ENCODE results near the gene PRR33.

Gene PRR33

DNA sequence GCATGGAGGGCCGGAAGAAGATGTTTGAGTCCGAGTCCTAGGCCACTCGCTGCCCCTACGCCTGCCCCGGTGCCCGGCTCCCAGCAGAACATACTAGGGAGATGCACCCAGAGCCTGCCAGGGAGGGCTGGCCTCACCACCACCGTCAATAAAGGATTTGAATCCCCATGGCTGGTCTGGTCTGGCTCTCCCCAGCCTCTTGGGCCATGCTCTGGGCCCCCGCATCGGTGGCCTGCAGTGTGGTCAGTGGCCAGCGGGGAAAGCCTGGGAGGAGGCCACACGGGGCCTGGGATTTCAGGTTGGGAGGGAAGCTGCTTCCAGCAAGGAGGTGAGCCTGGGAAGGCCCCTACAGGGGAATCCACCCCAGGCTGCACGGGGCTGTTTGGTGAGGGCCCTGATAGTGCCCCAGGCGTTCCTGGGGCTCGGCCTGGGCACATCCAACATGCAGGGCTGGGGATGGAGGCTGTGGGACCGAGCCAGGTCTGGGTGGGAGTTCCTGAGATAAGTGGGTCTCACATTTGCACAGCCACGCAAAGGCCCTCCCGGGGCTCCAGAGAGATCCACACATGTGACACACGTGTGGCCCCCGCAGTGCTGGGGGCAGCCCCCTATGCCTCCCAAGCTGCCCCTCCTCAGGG is 50.1 kb downstream of the PRR33 start:
- H3K27me3 ChIP-seq (ENCODE audit: control insufficient read depth, insufficient read depth, low read length), result no peaks in the 10 kb centered on the region
- no peaks in the 10 kb centered on the region for H3K36me3 ChIP-seq (ENCODE audit: control insufficient read depth, insufficient read depth, low read length)
- no peak overlapping the region for H3K4me3 ChIP-seq (ENCODE audit: low read depth, low read length)
- no peaks in the 10 kb centered on the region for H3K9me3 ChIP-seq (ENCODE audit: control insufficient read depth, insufficient read depth, low read length)
- H3K9ac ChIP-seq (ENCODE audit: low read depth, low read length), result no peak overlapping the region
- no peaks in the 10 kb centered on the region for H3K4me1 ChIP-seq (ENCODE audit: control insufficient read depth, insufficient read depth, low read length)

DNA sequence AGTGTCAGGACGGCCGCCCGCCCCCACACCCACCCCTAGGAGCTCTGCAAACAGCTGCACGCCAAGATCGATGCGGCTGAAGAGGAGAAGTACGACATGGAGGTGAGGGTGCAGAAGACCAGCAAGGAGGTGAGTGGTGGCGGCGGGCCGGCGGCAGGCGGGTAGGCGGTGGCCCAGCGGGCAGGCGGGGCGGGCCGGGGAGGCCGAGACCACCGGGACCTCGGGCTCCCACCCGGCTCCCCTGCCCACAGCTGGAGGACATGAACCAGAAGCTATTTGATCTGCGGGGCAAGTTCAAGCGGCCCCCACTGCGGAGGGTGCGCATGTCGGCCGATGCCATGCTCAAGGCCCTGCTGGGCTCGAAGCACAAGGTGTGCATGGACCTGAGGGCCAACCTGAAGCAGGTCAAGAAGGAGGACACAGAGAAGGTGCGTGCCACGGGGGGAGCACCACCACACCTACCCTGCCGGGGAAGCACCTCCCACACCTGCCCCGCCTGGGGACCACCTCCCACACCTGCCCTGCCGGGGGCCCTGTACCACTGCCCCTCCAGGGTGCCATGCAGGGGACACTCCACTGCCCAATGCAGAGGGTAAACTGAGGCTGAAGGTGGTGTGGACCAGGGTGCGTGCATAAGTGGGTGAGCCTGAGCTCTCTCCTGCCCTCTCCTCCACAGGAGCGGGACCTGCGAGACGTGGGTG is 50.8 kb downstream of the PRR33 start:
- no peak overlapping the region for H3K4me3 ChIP-seq (ENCODE audit: low read depth, low read length)
- H3K9ac ChIP-seq (ENCODE audit: low read depth, low read length), result no peak overlapping the region
- no peaks in the 10 kb centered on the region for H3K4me1 ChIP-seq (ENCODE audit: control insufficient read depth, insufficient read depth, low read length)
- no peaks in the 10 kb centered on the region for H3K36me3 ChIP-seq (ENCODE audit: control insufficient read depth, insufficient read depth, low read length)
- H3K9me3 ChIP-seq (ENCODE audit: control insufficient read depth, insufficient read depth, low read length), result no peaks in the 10 kb centered on the region
- H3K27me3 ChIP-seq (ENCODE audit: control insufficient read depth, insufficient read depth, low read length), result no peaks in the 10 kb centered on the region

DNA sequence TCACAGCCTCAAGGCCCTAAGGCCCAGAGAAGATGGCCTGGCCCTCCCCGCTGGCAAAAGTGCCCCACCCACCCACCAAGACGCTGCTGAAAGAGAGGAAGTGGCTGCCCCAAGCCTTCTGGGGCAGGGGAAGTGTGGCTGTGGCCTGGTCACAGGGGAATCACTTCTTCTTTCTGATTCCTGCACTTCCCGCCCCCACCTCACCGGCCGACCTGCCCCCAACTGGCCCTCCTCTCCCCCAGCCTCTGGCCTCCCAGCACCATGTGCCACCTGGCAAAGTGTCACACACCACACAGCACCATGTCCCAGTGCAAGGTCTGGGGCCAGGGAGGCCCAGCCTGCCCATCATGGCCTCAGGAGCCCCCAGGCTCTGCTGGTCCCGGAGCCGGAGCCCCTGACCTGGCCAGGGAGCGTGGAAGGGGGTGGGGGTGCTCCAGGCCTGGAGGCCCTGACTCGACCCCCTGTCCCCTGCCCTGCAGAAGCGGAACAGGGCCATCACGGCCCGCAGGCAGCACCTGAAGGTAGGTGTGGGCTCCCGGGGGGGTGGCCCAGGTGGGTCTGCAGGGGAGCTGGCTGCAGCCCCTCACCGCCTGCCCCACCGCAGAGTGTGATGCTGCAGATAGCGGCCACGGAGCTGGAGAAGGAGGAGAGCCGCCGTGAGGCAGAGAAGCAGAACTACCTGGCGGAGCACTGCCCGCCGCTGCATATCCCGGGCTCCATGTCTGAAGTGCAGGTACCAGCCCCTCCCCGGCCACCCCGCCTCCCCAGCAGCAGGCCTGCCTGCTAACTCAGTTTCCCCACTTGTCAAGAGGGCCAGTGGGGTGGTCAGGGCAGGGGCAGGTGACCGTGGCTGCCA is 51.5 kb downstream of the PRR33 start:
- H3K9ac ChIP-seq (ENCODE audit: low read depth, low read length), result no peak overlapping the region
- no peaks in the 10 kb centered on the region for H3K4me1 ChIP-seq (ENCODE audit: control insufficient read depth, insufficient read depth, low read length)
- no peaks in the 10 kb centered on the region for H3K36me3 ChIP-seq (ENCODE audit: control insufficient read depth, insufficient read depth, low read length)
- no peaks in the 10 kb centered on the region for H3K9me3 ChIP-seq (ENCODE audit: control insufficient read depth, insufficient read depth, low read length)
- no peak overlapping the region for H3K4me3 ChIP-seq (ENCODE audit: low read depth, low read length)
- no peaks in the 10 kb centered on the region for H3K27me3 ChIP-seq (ENCODE audit: control insufficient read depth, insufficient read depth, low read length)

DNA sequence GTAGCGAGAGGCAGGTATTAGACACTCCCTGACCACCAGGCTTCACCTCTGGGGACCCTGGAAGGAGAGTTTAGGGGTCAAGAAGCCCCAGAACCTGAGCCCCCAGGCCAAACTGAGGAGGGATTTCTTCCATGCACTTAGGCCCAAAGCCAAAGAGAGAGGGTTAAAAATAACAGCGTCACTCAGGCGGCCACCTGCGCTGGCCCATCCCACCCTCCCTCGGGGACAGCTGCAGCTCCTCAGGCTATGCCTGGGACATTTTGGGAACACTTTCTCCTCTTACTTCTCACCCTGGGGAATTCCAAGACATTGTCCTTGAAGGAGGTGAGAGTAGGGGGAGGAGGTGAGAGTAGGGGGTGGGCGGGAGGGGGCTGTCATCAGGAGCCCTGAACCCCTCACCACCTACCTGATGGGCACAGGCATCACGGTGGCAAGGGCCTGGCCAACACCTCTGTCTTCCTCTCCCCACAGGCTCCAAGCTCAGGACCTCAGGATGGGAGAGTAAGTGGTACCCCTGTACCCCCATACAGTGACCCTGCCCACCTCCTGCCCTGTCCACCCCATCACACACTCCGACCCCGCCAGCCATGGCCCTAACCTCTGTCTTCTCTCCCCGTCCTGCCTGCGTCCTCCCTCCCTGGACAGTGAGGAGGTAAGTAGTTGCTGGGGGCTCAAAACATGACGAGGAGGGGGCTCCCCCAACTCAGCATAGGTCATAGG is 52.3 kb downstream of the PRR33 start:
- Histone ChIP-seq H3K4me3 (ENCODE audit: low read depth, low read length) (no peak overlapping the region), H3K9me3 (ENCODE audit: control insufficient read depth, insufficient read depth, low read length) (no peaks in the 10 kb centered on the region), H3K4me1 (ENCODE audit: control insufficient read depth, insufficient read depth, low read length) (no peaks in the 10 kb centered on the region), H3K9ac (ENCODE audit: low read depth, low read length) (no peak overlapping the region), H3K27me3 (ENCODE audit: control insufficient read depth, insufficient read depth, low read length) (no peaks in the 10 kb centered on the region), H3K36me3 (ENCODE audit: control insufficient read depth, insufficient read depth, low read length) (no peaks in the 10 kb centered on the region)

DNA sequence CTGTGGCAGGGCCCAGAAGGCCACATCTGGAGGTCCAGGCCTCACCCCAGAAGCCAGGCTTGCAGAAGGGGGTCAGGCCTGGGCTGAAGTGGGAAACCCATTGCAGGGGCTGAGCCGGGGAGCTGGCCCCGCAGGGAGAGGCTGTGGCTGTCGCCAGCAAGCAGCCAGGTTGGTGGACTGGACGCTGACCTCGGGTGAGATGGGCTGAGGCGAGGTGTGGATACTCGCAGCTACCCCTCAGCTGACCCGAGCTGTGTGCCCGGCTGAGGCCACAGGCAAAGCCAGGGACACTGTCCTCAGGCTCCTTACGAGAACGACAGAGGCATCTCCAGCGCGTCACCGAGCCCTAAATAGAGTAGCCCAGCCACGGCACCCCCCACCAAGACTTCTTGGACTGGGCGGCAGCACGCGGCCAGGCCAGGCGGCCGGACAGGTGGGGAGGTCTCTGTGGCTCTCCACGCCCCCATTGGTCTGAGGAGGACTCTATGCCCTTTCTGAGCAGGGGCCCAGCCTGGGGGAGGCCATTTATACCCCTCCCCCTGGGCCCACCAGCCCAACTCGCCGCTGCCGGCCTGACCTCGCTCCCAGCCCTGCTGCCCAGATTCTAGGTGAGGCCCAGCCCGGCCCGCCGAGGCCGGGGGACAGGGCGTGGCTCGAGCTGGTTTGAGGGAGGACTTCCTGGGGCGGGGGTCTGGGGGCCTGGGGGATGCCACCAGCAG is 53.1 kb downstream of the PRR33 start, which contains the start of gene TNNI2:
Gene TNNI2 (plus strand): TSS at position 556 of the 719 bp plus-strand sequence. CDS start 716 bp downstream, outside the sequence.
- H3K9ac ChIP-seq (ENCODE audit: low read depth, low read length), result no peak within 1 kb of the TSS
- no peak within 1 kb of the TSS for H3K4me3 ChIP-seq (ENCODE audit: low read depth, low read length)
- H3K4me1 ChIP-seq (ENCODE audit: control insufficient read depth, insufficient read depth, low read length), result no peaks in the 10 kb centered on the region

More for the DNA sequence above, 53.1 kb downstream of the PRR33 start, which contains the start of gene TNNI2:
- Histone ChIP-seq H3K36me3 (ENCODE audit: control insufficient read depth, insufficient read depth, low read length) (no peaks in the 10 kb centered on the region), H3K27me3 (ENCODE audit: control insufficient read depth, insufficient read depth, low read length) (no peaks in the 10 kb centered on the region), H3K9me3 (ENCODE audit: control insufficient read depth, insufficient read depth, low read length) (no peaks in the 10 kb centered on the region)

All from iPS-15b (cell line).